Gastrocnemius medialis (tissue), 4 donors: ENCODE results near the gene WNT5A.

ENCODE experiments used
- POLR2A ChIP-seq, 2 donors: fragments of 450-650 bp; IDR thresholded peaks; one replicate each; pipeline ENCODE4 v1.6.1; 2017; ENCODE audit warnings: antibody characterized with exemption in 2 of 2, mild to moderate bottlenecking in 2 of 2, moderate library complexity in 2 of 2
- TF ChIP-seq, protein P1 (sequence below), 5 experiments: fragments of 450-650 bp in 3 of 5; fragments of 200-600 bp in 2 of 5; sonication (generic) in 2 of 5; IDR thresholded peaks in 4 of 5; conservative IDR thresholded peaks in 1 of 5; 1 replicate in 4 of 5; 2 replicates in 1 of 5; pipeline ENCODE4 v1.5.1; 2016 to 2019; ENCODE audit warnings: antibody characterized with exemption in 5 of 5, mild to moderate bottlenecking in 3 of 5, moderate library complexity in 3 of 5

DNA sequence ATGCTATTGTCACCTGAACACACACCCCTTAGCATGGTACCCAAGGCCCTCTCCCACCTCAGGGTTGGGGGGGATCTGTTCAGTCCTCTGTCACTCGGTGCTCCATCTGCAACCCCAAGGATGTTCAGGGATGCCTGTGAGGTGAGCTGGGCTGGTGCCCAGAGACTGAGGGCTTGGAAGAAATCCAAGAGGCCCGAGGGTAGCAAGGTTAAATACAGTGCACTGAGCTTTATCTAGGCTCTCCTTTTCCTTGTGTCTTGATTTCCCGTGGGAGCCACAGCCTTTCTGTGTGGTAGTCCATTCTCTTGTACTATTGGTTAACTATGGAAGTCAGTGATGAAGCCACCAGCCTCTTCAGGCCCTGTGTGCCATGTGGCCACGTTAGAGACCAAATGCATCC, 18.7 kb upstream of the WNT5A start:
- TF ChIP-seq, protein P1, sequence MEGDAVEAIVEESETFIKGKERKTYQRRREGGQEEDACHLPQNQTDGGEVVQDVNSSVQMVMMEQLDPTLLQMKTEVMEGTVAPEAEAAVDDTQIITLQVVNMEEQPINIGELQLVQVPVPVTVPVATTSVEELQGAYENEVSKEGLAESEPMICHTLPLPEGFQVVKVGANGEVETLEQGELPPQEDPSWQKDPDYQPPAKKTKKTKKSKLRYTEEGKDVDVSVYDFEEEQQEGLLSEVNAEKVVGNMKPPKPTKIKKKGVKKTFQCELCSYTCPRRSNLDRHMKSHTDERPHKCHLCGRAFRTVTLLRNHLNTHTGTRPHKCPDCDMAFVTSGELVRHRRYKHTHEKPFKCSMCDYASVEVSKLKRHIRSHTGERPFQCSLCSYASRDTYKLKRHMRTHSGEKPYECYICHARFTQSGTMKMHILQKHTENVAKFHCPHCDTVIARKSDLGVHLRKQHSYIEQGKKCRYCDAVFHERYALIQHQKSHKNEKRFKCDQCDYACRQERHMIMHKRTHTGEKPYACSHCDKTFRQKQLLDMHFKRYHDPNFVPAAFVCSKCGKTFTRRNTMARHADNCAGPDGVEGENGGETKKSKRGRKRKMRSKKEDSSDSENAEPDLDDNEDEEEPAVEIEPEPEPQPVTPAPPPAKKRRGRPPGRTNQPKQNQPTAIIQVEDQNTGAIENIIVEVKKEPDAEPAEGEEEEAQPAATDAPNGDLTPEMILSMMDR (IDR thresholded peaks at IDR 0.05 in 4 of 5, conservative IDR thresholded peaks at IDR 0.05 in 1 of 5), result no peak
- no peak for TF ChIP-seq POLR2A (IDR thresholded peaks at IDR 0.05)
